PC-3 (cell line): ENCODE measurements around the gene MLC1.

Experiments used
- EZH2phosphoT487 ChIP-seq: fragments of 300-600 bp; sonication (generic); IDR thresholded peaks from 2 replicates; pipeline ENCODE4 v1.6.1; 2018; ENCODE audit warnings: mild to moderate bottlenecking, antibody characterized with exemption, low read length, borderline replicate concordance
- TF ChIP-seq, protein P1 (sequence below): fragments of 300-600 bp; sonication (generic); conservative IDR thresholded peaks from 2 replicates; pipeline ENCODE4 v1.5.1; 2017; ENCODE audit warnings: antibody characterized with exemption, low read depth, mild to moderate bottlenecking, low read length

- no peak for TF ChIP-seq EZH2phosphoT487
- TF ChIP-seq, protein P1, sequence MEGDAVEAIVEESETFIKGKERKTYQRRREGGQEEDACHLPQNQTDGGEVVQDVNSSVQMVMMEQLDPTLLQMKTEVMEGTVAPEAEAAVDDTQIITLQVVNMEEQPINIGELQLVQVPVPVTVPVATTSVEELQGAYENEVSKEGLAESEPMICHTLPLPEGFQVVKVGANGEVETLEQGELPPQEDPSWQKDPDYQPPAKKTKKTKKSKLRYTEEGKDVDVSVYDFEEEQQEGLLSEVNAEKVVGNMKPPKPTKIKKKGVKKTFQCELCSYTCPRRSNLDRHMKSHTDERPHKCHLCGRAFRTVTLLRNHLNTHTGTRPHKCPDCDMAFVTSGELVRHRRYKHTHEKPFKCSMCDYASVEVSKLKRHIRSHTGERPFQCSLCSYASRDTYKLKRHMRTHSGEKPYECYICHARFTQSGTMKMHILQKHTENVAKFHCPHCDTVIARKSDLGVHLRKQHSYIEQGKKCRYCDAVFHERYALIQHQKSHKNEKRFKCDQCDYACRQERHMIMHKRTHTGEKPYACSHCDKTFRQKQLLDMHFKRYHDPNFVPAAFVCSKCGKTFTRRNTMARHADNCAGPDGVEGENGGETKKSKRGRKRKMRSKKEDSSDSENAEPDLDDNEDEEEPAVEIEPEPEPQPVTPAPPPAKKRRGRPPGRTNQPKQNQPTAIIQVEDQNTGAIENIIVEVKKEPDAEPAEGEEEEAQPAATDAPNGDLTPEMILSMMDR = no peak
Observed at GRCh38 chr22:50019316-50019715, 65.9 kb downstream of the MLC1 start.
